ENCODE data around the gene ALLC.
"Not testable (repeated sequence)": the region's sequence is repeated elsewhere in the genome, so short reads cannot be mapped to it uniquely, and the experiment has no call there.

The ALLC gene

DNA sequence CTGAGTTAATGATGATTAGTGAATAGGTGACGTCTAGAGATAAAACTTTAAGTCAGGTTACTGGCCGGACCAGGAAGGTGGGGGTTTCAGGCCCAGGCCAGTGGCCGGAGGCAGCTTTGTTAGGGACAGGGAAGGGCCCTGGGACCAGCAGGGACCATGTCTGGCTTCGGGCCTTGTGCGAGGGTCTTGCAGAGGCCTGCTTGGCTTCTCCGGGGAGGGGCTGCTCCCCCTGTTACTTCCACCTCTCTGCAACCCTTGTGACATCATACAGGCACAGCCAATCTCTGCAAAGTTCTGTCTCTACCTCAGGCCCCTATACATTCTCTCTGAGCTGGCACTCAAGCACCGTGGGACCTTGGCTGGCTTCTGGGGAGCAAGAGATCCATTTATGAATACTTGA lies at the start of gene ALLC:
TSS of gene ALLC (plus strand) at position 320 of the 400 bp plus-strand sequence. CDS start 12,958 bp downstream, outside the sequence.
- DNase-seq: no peak

GRCh38 chr2:3608373-3609278 lies 49.4 kb upstream of the ALLC start:
- no peak for DNase-seq

DNA sequence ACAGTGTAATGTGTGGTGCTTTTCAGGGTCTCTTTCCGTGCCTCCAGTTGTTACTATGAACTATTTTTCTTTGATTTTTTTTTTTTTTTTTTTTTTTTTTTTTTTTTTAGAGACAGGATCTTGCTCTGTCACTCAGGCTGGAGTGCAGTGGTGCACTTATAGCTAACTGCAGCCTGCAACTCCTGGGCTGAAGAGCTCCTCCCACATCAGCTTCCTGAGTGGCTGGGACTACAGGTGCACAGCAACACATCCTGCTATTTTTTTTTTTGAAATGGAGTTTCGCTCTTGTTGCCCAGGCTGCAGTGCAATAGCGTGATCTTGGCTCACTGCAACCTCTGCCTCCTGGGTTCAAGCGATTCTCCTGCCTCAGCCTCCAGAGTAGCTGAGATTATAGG lies 48.7 kb upstream of the ALLC start:
- DNase-seq: not testable (repeated sequence)

DNA sequence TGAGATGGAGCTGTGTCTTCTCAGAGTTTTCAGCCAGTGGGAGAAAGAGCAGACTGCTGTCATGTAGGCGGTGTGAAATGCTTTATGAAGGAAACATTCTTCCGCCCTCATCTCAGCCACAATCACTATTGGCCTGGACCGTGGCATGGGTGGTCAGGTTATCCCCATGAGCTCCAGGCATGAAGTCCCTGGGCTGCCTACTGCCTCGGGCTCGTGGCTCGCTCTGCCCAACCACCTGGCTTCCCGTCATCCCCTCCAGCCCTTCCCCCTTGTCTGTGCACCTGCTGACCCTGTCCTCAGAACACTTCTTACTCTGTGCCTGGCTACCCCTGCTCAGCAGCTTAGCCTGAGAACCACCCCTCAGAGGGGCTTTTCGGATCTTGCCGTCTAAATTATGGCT lies 47.6 kb upstream of the ALLC start:
- DNase-seq: no peak

- DNase-seq: no peak
Observed at GRCh38 chr2:3610881-3611505, 47.0 kb upstream of the ALLC start.

- no peak for DNase-seq
Observed at GRCh38 chr2:3611589-3611988, 46.4 kb upstream of the ALLC start.

- no peak for DNase-seq
Observed at GRCh38 chr2:3612639-3613523, 45.1 kb upstream of the ALLC start.

GRCh38 chr2:3613524-3613905 lies 44.5 kb upstream of the ALLC start:
- DNase-seq: no peak

DNA sequence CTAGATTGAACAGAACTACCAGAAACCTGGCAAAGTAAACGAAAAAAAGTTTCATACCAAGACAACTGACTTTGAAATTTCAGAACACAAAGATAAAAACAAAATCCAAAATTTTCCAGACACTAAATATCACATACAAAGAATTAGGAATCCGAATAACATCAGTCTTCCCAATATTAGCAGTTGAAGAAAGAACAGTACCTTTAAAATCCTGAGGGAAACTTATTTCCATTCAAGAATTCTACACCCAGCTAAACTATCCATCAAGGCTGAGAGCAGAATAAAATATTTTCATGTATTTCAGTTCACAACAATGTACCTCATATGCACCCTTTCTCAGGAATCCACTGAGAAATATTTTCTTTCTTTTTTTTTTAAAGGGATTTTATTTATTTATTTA lies 43.3 kb upstream of the ALLC start:
- DNase-seq: not testable (repeated sequence)

DNA sequence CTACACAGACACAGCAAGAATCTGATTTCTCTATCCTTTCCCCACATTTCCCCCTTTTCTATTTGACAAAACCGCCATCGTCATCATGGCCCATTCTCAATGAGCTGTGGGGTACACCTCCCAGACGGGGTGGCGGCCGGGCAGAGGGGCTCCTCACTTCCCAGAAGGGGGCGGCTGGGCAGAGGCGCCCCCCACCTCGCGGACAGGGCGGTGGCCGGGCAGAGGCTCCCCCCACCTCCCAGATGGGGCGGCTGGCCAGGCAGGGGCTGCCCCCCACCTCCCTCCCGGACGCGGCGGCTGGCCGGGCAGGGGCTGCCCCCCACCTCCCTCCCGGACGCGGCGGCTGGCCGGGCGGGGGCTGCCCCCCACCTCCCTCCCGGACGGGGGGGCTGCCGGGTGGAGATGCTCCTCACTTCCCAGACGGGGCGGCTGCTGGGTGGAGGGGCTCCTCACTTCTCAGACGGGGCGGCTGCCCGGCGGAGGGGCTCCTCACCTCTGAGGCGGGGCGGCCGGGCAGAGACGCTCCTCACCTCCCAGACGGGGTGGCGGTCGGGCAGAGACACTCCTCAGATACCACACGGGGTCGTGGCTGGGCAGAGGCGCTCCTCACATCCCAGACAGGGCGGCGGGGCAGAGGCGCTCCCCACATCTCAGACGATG lies 42.3 kb upstream of the ALLC start:
- not testable (repeated sequence) for DNase-seq

DNA sequence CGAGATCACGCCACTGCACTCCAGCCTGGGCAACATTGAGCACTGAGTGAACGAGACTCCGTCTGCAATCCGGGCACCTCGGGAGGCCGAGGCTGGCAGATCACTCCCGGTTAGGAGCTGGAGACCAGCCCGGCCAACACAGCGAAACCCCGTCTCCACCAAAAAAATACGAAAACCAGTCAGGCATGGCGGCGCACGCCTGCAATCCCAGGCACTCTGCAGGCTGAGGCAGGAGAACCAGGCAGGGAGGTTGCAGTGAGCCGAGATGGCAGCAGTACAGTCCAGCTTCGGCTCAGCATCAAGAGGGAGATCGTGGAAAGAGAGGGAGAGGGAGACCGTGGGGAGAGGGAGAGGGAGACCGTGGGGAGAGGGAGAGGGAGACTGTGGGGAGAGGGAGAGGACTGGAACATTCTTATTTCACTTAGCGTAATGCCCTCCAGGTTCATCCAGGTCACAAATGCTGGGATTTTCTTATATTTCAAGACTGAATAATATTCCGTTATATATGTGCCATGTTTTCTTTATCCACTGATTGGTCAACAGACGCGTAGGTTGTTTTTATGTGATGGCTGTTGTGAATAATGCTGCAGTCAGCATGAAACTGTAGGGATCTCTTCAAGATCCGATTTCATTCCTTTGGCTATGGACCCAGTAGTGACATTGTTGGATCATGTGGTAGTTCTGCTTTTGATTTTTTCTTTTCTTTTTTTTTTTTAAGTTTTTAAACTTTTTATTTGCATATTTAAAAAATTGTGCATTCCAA lies 41.4 kb upstream of the ALLC start:
- not testable (repeated sequence) for DNase-seq

- DNase-seq: no peak
Observed at GRCh38 chr2:3617198-3617890, 40.7 kb upstream of the ALLC start.

- no peak for DNase-seq
Observed at GRCh38 chr2:3618367-3618766, 39.6 kb upstream of the ALLC start.

DNA sequence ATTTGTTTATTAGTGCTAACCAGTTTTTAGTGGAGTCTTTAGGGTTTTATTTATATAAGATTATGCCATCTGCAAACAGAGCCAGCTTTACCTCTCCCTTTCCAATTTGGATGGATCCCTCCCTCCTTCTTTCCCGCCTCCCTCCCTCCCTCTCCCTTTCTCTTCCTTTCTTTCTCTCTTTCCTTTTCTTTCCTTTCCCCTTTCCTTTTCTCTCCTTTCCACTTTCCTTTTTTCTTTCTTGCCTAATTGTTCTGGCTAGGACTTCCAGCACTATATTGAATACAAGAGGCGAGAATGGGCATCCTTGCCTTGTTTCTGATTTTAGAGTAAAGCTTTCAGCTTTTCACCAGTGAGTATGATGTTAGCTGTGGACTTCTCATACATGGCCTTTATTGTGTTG lies 39.0 kb upstream of the ALLC start:
- DNase-seq: no peak

- DNase-seq: not testable (repeated sequence)
Observed at GRCh38 chr2:3619661-3620060, 38.3 kb upstream of the ALLC start.

DNA sequence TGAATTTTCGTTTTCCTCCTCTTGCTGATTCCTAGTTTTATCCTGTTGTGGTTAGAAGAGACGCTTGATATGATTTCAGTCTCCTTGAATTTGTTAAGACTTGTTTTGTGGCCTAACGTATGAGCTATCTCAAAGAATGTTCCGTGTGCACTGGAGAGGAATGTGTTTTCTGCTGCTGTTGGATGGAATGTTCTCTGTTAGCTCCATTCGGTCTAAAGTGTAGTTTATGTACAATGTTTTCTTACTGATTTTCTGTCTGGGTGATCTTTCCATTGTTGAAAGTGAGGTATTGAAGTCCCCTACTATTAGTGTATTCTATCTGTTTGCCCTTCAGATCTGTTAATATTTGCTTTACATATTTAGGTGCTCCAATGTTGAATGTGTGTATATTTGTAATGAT lies 37.2 kb upstream of the ALLC start:
- no peak for DNase-seq

- no peak for DNase-seq
Observed at GRCh38 chr2:3622967-3623366, 35.0 kb upstream of the ALLC start.

DNA sequence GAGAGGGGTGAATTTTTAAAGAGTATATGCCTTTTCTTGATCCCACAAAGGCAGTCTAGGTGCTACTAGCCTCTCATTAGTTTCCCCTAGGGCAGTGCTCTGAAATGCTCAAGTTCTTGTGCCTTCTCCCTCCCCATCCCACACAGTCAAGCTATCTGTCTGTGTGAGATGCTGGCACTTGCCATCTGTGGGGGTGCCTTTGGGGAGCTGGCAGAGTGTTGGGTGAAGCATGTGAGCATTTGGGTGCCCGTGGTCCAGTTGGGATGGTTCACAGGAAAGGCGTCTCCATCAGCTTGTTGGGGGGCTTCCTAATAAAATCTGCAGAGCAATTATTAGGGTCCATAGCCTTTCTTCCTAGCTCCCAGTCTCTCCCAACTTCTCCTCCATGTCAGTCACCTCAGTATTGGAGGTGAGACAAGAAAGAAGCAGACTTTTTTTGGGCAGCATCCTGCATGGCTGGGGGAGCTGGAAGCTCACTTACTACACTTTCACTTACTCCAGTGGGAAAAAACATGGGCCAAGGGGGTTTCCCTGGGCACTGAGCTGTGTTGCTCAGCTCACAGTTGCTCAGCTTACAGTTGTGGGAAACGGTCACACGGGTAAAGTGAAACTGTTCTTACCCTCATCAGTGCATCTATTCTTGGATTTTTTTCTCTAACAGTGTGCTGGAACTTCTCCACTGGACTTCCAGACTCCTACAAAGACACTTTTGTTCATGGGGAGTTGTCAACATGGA lies 33.8 kb upstream of the ALLC start:
- DNase-seq: no peak

GRCh38 chr2:3625186-3625585 lies 32.8 kb upstream of the ALLC start:
- DNase-seq: no peak

DNA sequence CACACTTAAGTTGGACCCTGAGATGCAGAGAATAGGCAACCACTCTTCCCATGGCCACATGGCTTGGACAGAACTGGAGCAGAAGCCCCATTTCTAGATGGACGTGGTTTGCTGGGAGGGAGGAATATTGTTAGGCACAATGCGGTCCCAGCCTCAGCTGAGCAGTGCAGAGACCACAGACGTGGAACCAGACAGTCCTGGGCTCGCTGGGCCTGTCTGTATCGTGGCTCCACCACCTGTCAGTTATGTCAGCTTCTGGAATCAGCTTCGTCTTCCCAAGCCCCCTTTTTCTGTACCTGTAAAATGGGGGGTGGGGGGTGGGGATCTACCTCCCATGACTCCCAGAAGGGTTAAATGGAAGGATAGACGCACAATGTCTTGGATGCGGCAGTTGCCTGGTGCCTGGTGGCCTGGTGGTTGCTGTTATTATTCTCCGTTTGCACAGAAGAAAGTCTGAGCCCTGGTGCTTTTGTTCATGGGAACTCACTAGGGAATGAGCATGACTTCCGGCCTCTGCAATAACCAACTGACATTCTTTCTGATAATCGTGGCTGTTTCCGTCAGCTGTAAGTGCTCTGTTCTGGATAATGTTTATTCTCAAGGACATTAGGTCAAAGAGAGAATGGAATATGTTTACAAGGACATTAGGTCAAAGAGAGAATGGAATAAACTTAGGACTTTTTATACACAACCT lies 31.7 kb upstream of the ALLC start:
- DNase-seq: no peak

Measured in GOT3 (cell line).